GM04504 (cell line): ENCODE results near the gene BEST2.
"Not testable (repeated sequence)": the region's sequence is repeated elsewhere in the genome, so short reads cannot be mapped to it uniquely, and the experiment has no call there.

Experiments used
- DNase-seq: peaks from one replicate; pipeline ENCODE4 v3.0.0-alpha.2; 2012; ENCODE audit warnings: low read depth

The BEST2 gene

GRCh38 chr19:12751635-12752034 is at the start of gene BEST2:
Gene BEST2, plus strand, starts transcription at chr19:12751791. Its CDS starts 802 bp downstream, at chr19:12752593.
- DNase-seq = no peak

GRCh38 chr19:12703046-12703445 is 48.5 kb upstream of the BEST2 start:
- no peak for DNase-seq

DNA sequence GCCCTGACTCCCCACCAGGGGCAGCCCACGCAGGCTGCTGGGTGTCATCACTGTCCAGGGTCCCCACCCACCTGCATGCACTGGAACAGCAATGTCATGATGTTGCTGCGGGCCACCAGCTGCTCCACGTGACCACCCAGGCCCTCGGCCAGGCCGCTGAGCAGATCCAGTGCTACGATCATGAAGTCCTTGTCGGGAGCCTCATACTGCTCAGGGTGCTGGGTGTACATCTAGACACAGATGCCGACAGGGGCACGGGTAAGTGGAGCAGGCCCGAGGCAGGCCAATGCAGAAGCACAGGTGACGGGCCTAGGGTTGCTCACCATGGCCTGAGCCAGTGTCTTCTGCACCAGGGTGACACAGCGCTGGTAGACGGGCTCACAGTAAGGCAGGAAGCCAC is 46.4 kb upstream of the BEST2 start:
- DNase-seq = no peak

DNA sequence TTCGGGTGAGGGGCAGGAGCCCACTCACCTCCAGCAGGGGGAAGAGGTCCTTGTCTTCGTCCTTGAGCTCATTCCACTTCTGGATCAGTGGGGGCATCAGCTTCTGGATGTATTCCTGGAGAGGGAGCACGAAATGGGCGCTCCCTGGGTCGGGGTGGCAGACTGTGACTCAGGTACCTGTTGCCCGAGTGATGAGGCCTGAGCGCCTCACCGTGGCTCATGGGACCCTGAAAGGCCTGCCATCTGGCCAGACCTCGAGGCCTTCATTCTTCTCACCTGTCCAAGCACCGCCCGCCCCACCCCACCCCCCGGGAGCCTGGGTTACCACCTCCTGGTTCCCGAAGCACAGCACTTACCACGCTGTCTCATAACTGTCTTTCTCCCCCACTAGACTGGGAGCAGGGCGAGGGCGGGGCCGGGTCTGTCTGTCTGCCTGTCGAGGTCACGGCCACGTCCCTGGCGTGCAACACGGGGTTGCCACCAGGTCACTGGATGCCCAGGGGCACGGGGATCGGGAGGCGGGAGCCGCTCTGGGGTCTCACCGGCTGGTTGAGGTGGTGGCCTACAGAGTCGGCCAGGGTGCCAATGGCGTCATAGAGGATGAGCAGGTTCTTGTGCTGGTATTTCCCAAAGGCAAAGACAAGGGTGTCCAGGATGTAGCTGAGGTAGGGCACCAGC is 45.8 kb upstream of the BEST2 start:
- DNase-seq = no peak

- no peak for DNase-seq
Observed at GRCh38 chr19:12706332-12706718, 45.3 kb upstream of the BEST2 start.

DNA sequence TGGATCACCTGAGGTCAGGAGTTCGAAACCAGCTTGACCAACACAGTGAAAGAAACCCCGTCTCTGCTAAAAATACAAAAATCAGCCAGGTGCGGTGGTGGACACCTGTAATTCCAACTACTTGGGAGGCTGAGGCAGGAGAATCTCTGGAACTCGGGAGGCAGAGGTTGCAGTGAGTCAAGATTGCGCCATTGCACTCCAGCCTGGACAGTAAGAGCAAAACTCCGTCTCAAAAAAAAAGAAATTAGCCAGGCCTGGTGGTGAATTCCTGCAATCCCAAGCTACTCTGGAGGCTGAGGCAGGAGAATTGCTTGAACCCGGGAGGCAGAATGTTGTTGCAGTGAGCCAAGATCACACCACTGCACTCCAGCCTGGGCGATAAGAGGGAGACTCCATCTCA is 43.0 kb upstream of the BEST2 start:
- no peak for DNase-seq

- DNase-seq = no peak
Observed at GRCh38 chr19:12711187-12711586, 40.4 kb upstream of the BEST2 start.

GRCh38 chr19:12712077-12712476 is 39.5 kb upstream of the BEST2 start:
- DNase-seq = not testable (repeated sequence)

GRCh38 chr19:12713304-12713703 is 38.3 kb upstream of the BEST2 start:
- not testable (repeated sequence) for DNase-seq

DNA sequence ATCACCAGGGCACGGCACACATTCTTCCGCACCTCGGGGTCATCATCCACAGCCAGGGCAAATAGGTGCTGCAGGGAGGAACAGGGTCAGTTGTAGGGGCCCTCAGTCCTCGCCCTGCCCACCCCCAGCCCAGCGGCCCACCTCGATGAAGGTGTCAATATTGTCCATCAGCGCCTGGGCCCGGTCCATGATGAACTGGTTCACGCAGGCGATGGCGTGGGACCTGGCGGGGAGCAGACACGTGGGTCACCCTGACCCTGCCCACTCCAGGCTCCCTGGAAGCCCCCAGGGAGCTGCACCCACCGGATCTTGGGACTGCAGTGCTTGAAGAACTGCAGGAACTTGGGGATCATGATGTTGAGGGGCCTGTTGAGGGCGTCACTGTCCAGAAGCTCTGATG is 36.5 kb upstream of the BEST2 start:
- DNase-seq = no peak

GRCh38 chr19:12715929-12716328 is 35.7 kb upstream of the BEST2 start:
- no peak for DNase-seq

DNA sequence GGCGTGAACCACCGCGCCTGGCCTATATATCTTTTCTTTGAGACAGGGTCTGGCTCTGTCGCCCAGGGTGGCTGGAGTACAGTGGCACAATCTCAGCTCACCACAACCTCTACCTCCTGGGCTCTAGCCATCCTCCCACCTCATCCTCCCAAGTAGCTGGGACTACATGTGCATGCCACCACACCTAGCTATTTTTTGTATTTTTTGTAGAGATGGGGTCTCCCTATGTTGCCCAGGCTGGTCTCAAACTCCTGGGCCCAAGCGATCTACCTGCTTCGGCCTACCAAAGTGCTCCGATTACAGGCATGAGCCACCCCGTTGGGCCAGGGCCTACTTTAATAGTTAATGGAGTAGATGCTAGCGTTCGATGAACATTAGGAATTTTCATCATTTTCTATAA is 31.3 kb upstream of the BEST2 start:
- no peak for DNase-seq

GRCh38 chr19:12720851-12721655 is 30.5 kb upstream of the BEST2 start:
- DNase-seq = no peak

DNA sequence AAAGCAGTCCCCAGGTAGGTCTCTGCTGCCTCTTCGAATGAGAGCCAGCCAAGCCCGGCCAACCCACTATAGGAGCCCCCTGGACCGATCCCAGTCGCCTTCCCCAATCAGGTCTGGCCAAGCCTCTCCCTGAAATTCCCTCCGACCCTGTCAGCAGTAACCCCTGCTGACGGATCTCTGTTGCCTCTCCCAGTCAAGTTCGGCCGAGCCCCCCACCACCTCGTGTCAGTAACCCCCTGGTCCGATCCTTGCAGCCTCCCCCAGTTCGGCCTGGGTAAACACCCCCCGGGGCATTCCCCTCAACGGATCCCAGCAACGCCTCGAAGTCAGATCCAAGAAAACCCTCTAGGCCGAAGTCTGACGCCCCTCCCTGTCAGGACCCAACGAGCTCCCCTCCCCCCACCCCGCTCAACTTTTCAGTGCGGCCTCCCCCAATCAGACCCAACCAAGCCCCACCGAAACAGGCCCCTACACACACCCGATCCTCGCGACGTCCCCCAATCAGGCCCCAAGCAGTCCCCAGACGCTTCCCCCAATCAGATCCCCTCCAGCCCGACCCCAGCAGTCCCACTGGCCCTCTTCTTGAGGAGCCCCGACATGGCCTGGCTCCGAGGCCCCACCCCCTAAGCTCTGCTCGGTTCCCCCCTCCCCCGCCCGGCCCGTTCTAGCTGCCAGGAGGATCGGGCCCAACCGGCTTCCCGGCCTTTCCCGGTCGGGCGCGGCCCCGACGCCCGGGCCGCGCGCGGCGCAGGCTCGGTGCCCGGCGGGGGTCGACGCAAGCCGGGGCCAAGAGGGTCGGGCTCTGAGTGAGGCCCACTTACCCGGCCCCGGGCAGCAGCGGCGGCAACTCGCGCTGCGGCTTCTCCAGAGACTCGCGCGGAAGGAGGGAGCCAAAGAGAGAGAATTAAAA is 29.7 kb upstream of the BEST2 start:
- DNase-seq = no peak

GRCh38 chr19:12722566-12723380 is 28.8 kb upstream of the BEST2 start:
- peak; percentile 98 for DNase-seq

GRCh38 chr19:12723381-12723640 is 28.3 kb upstream of the BEST2 start:
- DNase-seq = no peak

GRCh38 chr19:12723641-12724426 is 27.8 kb upstream of the BEST2 start, which contains the start of gene TNPO2:
Gene TNPO2, minus strand, starts transcription at chr19:12723932. Its CDS starts 2,955 bp downstream, at chr19:12720977.
- DNase-seq = no peak

GRCh38 chr19:12725612-12726011 is 26.0 kb upstream of the BEST2 start:
- not testable (repeated sequence) for DNase-seq

- no peak for DNase-seq
Observed at GRCh38 chr19:12726988-12727316, 24.6 kb upstream of the BEST2 start.

- no peak for DNase-seq
Observed at GRCh38 chr19:12727745-12728433, 23.7 kb upstream of the BEST2 start.

GRCh38 chr19:12730064-12730463 is 21.5 kb upstream of the BEST2 start:
- DNase-seq = no peak
